Aorta (tissue), 5 donors: ENCODE measurements around the gene NRL. TPM values are rescaled to one million over a fixed set of nuclear protein-coding genes. Genes with fewer than 3 reads are reported as not detected.

Source experiments
- ATAC-seq: fragments of 200-7000 bp; cut with Tn5 transposase; one replicate; pipeline ENCODE4 v1.9.1; 2022; ENCODE audit warnings: moderate library complexity; ENCODE audit not compliant: low FRiP score
- DNase-seq, 2 donors: peaks; one replicate each; pipeline ENCODE4 v3.0.0-alpha.2; 2020
- H3K27ac ChIP-seq, 2 donors: one replicate each; pipeline ENCODE4 v1.5.1; 2013; ENCODE audit warnings: low read length in 2 of 2, mild to moderate bottlenecking in 2 of 2, moderate library complexity in 2 of 2, control low read depth in 1 of 2, inconsistent platforms in 1 of 2, low read depth in 1 of 2
- H3K27me3 ChIP-seq, 2 donors: one replicate each; pipeline ENCODE4 v1.6.1; 2013; ENCODE audit warnings: control low read depth in 1 of 2, low read length in 1 of 2, mild to moderate bottlenecking in 1 of 2, moderate library complexity in 1 of 2; ENCODE audit not compliant: insufficient read depth in 2 of 2, control insufficient read depth in 1 of 2
- H3K36me3 ChIP-seq, 2 donors: one replicate each; pipeline ENCODE4 v1.6.1; 2013; ENCODE audit warnings: control low read depth in 1 of 2, low read length in 1 of 2, mild to moderate bottlenecking in 1 of 2; ENCODE audit not compliant: insufficient read depth in 2 of 2, control insufficient read depth in 1 of 2
- H3K4me1 ChIP-seq, 2 donors: one replicate each; pipeline ENCODE4 v1.6.1; 2013; ENCODE audit warnings: low read length in 2 of 2, control low read depth in 1 of 2, mild to moderate bottlenecking in 1 of 2, moderate library complexity in 1 of 2; ENCODE audit not compliant: insufficient read depth in 2 of 2, control insufficient read depth in 1 of 2
- H3K4me3 ChIP-seq, 2 donors: one replicate each; pipeline ENCODE4 v1.5.1; 2013; ENCODE audit warnings: low read length in 2 of 2, control low read depth in 1 of 2, mild to moderate bottlenecking in 1 of 2
- H3K9me3 ChIP-seq: one replicate; pipeline ENCODE4 v1.6.1; 2013; ENCODE audit warnings: mild to moderate bottlenecking, low read length; ENCODE audit not compliant: control insufficient read depth
- WGBS, 2 donors: extraction: QIAGEN DNeasy Blood & Tissue Kit; methylation state at CpG; one replicate each; pipeline ENCODE4 v1.1.7; 2013; 5-methylcytosine and 5-hydroxymethylcytosine counted together
- intact Hi-C, 2 donors: fragments of 100-400 bp; cut with DNase I; formaldehyde crosslinking; loops; one replicate each; pipeline versions ENCODE4 v1.14.2 to v1.15.0; 2022
- polyA plus RNA-seq, 2 donors: library from polyadenylated mRNA; stranded (reverse); fragments of 200-250 nt; gene quantifications; one replicate each; pipeline ENCODE4 v1.2.3, GENCODE V29; 2013
- total RNA-seq, 2 donors: library from RNA; stranded (reverse); fragmentation: NEBNext Ultra II Directional; extraction: Animal tissue kit (Norgen Biotek cat#: 25700); gene quantifications; one replicate each; pipeline ENCODE4 v1.2.1, GENCODE V29; 2021
- donor health status: healthy with polysubstance abuse.
- donor health status: Bipolar disorder and iron deficiency.
- donor health status: DM: no; HTN: no; CAD: no.
- donor health status: DM: no; HTN: no; CAD: no.
- donor health status: DM: yes; HTN: yes; CAD: no.

Gene NRL
- total and polyA plus RNA-seq, 4 donors = 0.63 to 1.4 (median 1.2) TPM

GRCh38 chr14:24155100-24155499 is 40.4 kb upstream of the NRL start:
- Histone ChIP-seq H3K27ac (no peak overlapping the region), H3K4me3 (no peak overlapping the region), H3K4me1 (no peaks in the 10 kb centered on the region), H3K27me3 (no peaks in the 10 kb centered on the region), H3K9me3 (no peaks in the 10 kb centered on the region), H3K36me3 (peaks cover 5 to 16% of the 10 kb centered on the region in 2 donors)
- ATAC-seq = no peak
- intact Hi-C loops = no loop called here
- WGBS, 2 donors = 92 to 94% methylated on average over 10 of the region's 10 CpGs
- no peak for DNase-seq

GRCh38 chr14:24151404-24152080 is 36.8 kb upstream of the NRL start:
- H3K36me3 ChIP-seq = peaks cover 5 to 11% of the 10 kb centered on the region in 2 donors
- no peak overlapping the region for H3K27ac ChIP-seq
- no peaks in the 10 kb centered on the region for H3K27me3 ChIP-seq
- DNase-seq (peak in 1 of 2 donors; percentile 68), ATAC-seq (no peak)
- H3K9me3 ChIP-seq = no peaks in the 10 kb centered on the region
- intact Hi-C loops = no loop called here
- 92 to 94% methylated on average over 16 of the region's 16 CpGs for WGBS, 2 donors
- no peaks in the 10 kb centered on the region for H3K4me1 ChIP-seq
- no peak overlapping the region for H3K4me3 ChIP-seq

- Histone ChIP-seq H3K9me3 (no peaks in the 10 kb centered on the region), H3K4me3 (no peak overlapping the region), H3K27ac (no peak overlapping the region), H3K36me3 (peaks cover 5 to 11% of the 10 kb centered on the region in 2 donors), H3K4me1 (no peaks in the 10 kb centered on the region), H3K27me3 (no peaks in the 10 kb centered on the region)
- 82 to 85% methylated on average over 9 of the region's 9 CpGs for WGBS, 2 donors
- DNase-seq (no peak), ATAC-seq (no peak)
- intact Hi-C loops = no loop called here
Measured at GRCh38 chr14:24150993-24151392, 36.2 kb upstream of the NRL start.

GRCh38 chr14:24150567-24150966 is 35.8 kb upstream of the NRL start:
- Histone ChIP-seq H3K9me3 (no peaks in the 10 kb centered on the region), H3K4me1 (no peaks in the 10 kb centered on the region), H3K4me3 (no peak overlapping the region), H3K27me3 (no peaks in the 10 kb centered on the region), H3K27ac (no peak overlapping the region), H3K36me3 (peaks cover 5 to 8% of the 10 kb centered on the region in 2 donors)
- intact Hi-C loops = no loop called here
- WGBS, 2 donors = 86 to 90% methylated on average over 9 of the region's 9 CpGs
- DNase-seq (no peak), ATAC-seq (no peak)

- Histone ChIP-seq H3K27ac (no peak overlapping the region), H3K36me3 (peaks cover 2 to 3% of the 10 kb centered on the region in 2 donors), H3K4me1 (no peaks in the 10 kb centered on the region), H3K9me3 (no peaks in the 10 kb centered on the region), H3K27me3 (no peaks in the 10 kb centered on the region), H3K4me3 (no peak overlapping the region)
- 86 to 88% methylated on average over 9 of the region's 9 CpGs for WGBS, 2 donors
- ATAC-seq (no peak), DNase-seq (peak in 1 of 2 donors; percentile 47)
- intact Hi-C loops = no loop called here
Measured at GRCh38 chr14:24150061-24150460, 35.3 kb upstream of the NRL start.

- Histone ChIP-seq H3K4me1 (no peaks in the 10 kb centered on the region), H3K27ac (no peak overlapping the region), H3K9me3 (no peaks in the 10 kb centered on the region), H3K27me3 (no peaks in the 10 kb centered on the region), H3K36me3 (peaks cover 0 to 3% of the 10 kb centered on the region in 2 donors), H3K4me3 (no peak overlapping the region)
- ATAC-seq = no peak
- DNase-seq = peak in 1 of 2 donors; percentile 40
- WGBS, 2 donors = 91 to 95% methylated on average over 3 of the region's 3 CpGs
- intact Hi-C loops = loop anchor here in 1 of 2 donors (5.0 kb wide), 1 partner anchor 37 kb away; the partner anchor contains the start of genes DCAF11 and NRL
Measured at GRCh38 chr14:24149302-24149969, 34.7 kb upstream of the NRL start.

GRCh38 chr14:24147761-24148428 is 33.1 kb upstream of the NRL start:
- DNase-seq = no peak
- intact Hi-C loops = loop anchor here (2.0 to 5.0 kb wide), 2 partner anchors 36 to 219 kb away; partner anchors contain the start of genes DCAF11 (in 1 of the 2) and NRL (in 1 of the 2)

GRCh38 chr14:24146978-24147760 is 32.4 kb upstream of the NRL start, which contains the start of gene RNF31:
RNF31 (plus strand) TSS chr14:24147498; CDS start chr14:24147699, 201 bp downstream.
- Histone ChIP-seq H3K36me3 (peaks cover 0 to 3% of the 10 kb centered on the region in 2 donors), H3K9me3 (no peaks in the 10 kb centered on the region), H3K27ac (peak within 1 kb of the TSS in 1 of 2 donors; percentile 61), H3K27me3 (no peaks in the 10 kb centered on the region), H3K4me3 (peak within 1 kb of the TSS; percentile 46 to 52), H3K4me1 (no peaks in the 10 kb centered on the region)
- intact Hi-C loops = loop anchor here (2.0 to 5.0 kb wide), 2 partner anchors 35 to 220 kb away; partner anchors contain the start of genes DCAF11 (in 1 of the 2) and NRL (in 1 of the 2)
- 1% methylated on average over 50 to 57 of the region's 57 CpGs for WGBS, 2 donors
- ATAC-seq (peak; percentile 97), DNase-seq (peak; percentile 99)

More at GRCh38 chr14:24147761-24148428, 33.1 kb upstream of the NRL start:
- WGBS, 2 donors = 6 to 7% methylated on average over 29 of the region's 29 CpGs
- peak overlapping the region in 1 of 2 donors; percentile 43 for H3K27ac ChIP-seq
- H3K27me3 ChIP-seq = no peaks in the 10 kb centered on the region
- H3K4me3 ChIP-seq = peak overlapping the region; percentile 46 to 52
- H3K36me3 ChIP-seq = peaks cover 0 to 3% of the 10 kb centered on the region in 2 donors
- H3K4me1 ChIP-seq = no peaks in the 10 kb centered on the region
- no peaks in the 10 kb centered on the region for H3K9me3 ChIP-seq
- no peak for ATAC-seq
